ENCODE data around the gene SMG9.

The SMG9 gene

DNA sequence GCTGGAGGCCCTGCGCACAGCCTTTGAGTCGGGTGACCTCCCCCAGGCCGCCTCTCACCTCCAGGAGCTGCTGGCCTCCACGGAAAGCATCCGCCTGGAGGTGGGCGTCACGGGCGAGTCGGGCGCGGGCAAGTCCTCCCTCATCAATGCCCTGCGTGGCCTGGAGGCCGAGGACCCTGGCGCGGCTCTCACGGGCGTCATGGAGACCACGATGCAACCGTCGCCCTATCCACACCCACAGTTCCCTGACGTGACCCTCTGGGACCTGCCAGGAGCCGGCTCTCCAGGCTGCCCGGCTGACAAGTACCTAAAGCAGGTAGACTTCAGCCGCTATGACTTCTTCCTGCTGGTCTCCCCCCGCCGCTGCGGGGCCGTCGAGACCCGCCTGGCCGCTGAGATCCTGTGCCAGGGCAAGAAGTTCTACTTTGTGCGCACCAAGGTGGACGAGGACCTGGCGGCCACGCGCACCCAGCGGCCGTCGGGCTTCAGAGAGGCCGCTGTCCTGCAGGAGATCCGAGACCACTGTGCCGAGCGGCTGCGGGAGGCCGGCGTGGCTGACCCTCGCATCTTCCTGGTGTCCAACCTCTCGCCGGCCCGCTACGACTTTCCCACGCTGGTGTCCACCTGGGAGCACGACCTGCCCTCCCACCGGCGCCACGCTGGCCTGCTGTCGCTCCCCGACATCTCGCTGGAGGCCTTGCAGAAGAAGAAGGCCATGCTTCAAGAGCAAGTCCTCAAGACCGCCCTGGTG lies 36.0 kb downstream of the SMG9 start:
- H3K4me1 Mint-ChIP-seq = peaks cover 1 to 2% of the 10 kb centered on the region in 2 donors

DNA sequence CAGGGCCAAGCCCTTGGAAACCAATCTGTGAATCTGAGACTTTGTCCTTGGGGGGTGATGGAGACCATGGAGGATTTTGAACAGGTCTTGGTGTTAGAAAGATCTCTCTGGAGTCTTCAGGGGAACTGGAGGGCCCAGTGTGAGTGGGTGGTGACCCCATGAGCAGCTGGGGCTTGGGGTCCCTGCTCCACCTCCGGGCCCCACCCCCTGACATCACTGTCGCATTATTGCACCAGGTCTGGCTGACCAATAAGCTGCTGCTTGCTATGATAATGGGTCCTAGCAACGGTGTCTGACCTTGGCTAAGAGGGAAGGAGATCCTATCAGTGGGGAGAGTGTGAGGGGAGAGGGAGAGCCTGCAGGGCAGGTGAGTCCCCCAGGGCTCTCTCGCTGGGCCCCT lies 39.0 kb downstream of the SMG9 start, which contains the start of gene IRGC:
IRGC (plus strand) TSS at position 301 of the 400 bp plus-strand sequence. CDS start 2,483 bp downstream, outside the sequence.
- no peaks in the 10 kb centered on the region for H3K4me1 Mint-ChIP-seq
- peaks cover 25 to 26% of the 10 kb centered on the region in 2 donors for H3K27me3 Mint-ChIP-seq
- ATAC-seq (replicated peaks) (no peak), DNase-seq (no peak)
- H3K36me3 Mint-ChIP-seq = no peaks in the 10 kb centered on the region
- no peak within 1 kb of the TSS for H3K27ac Mint-ChIP-seq
- no peaks in the 10 kb centered on the region for H3K9me3 Mint-ChIP-seq
- H3K4me3 Mint-ChIP-seq = no peak within 1 kb of the TSS

More for the DNA sequence above, 36.0 kb downstream of the SMG9 start:
- Mint-ChIP-seq H3K27ac (no peak overlapping the region), H3K9me3 (no peaks in the 10 kb centered on the region), H3K4me3 (no peak overlapping the region), H3K36me3 (no peaks in the 10 kb centered on the region), H3K27me3 (peaks cover 7 to 14% of the 10 kb centered on the region in 2 donors)
- DNase-seq (no peak), ATAC-seq (replicated peaks) (no peak)

DNA sequence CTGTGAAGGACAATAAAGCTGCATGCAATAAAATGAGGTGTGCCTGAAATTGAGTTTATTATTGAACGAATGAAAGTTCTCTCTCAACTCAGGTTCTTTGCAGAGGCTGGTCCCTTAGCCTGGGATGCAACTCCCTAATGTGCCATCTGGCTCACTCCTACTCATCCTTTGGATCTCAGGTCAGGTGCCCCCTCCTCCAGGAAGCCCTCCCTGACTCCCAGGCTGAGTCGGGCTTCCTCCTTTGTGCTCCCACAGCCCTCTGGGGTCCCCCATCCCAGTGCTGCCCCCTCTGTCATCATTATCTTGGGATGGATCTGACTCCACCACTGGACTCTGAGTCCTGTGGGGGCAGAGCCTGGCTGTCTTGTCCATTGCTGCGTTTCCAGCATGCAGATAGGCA lies 41.6 kb downstream of the SMG9 start:
- no peak overlapping the region for H3K4me3 Mint-ChIP-seq
- peaks cover 2 to 8% of the 10 kb centered on the region in 2 donors for H3K36me3 Mint-ChIP-seq
- DNase-seq = no peak
- peaks cover 6 to 8% of the 10 kb centered on the region in 2 donors for H3K9me3 Mint-ChIP-seq
- no peaks in the 10 kb centered on the region for H3K4me1 Mint-ChIP-seq
- no peak overlapping the region for H3K27ac Mint-ChIP-seq
- H3K27me3 Mint-ChIP-seq = peaks cover 28 to 30% of the 10 kb centered on the region in 2 donors
- no peak for ATAC-seq (replicated peaks)

DNA sequence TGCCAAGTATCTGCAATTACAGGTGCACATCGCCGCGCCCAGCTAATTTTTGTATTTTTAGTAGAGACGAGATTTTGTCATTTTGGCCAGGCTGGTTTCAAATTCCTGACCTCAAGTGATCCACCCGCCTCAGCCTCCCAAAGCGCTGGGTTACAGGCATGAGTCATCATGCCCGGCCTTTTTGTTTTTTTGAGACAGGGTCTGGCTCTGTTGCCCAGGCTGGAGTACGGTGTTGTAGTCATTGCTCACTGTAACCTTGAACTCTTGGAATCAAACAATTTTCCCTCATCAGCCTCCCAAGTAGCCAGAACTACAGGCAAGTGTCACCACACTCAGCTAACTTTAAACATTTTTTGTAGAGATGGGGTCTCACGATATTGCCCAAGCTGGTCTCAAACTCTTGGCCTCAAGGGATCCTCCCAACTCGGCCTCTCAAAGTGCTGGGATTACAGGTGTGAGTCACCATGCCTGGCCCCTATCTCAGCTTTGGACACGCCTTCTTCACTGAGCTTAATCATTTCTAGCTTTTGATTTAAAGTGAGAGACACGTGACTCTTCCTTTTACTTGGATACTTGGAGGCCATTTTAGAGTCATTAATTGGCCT lies 42.9 kb downstream of the SMG9 start:
- Mint-ChIP-seq H3K36me3 (peaks cover 2 to 8% of the 10 kb centered on the region in 2 donors), H3K27me3 (peaks cover 28 to 30% of the 10 kb centered on the region in 2 donors), H3K4me3 (no peak overlapping the region), H3K4me1 (no peaks in the 10 kb centered on the region), H3K9me3 (peaks cover 6 to 8% of the 10 kb centered on the region in 2 donors), H3K27ac (no peak overlapping the region)
- DNase-seq (no peak), ATAC-seq (replicated peaks) (no peak)

DNA sequence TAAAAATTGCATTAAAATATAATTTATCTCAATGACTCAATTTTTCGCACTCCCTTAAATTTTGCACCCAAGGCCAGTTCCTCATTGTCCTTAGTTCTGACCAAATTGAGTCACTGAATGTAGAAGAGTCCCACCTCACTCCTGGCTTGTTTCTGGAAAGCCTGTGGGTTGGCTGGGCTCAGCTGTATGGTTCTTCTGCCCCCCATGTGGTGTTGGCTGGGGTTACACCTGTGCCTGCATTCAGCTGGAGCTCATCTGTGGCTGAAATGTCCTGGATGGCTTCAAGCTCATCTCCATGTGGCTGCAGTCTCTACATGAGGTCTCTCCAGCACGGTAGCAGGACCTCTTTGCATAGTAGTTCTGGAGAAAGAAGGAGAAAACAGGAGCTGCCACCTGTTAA lies 46.0 kb downstream of the SMG9 start:
- Mint-ChIP-seq H3K9me3 (peaks cover 6 to 8% of the 10 kb centered on the region in 2 donors), H3K27ac (no peak overlapping the region), H3K36me3 (peaks cover 2 to 8% of the 10 kb centered on the region in 2 donors), H3K27me3 (peaks cover 20 to 28% of the 10 kb centered on the region in 2 donors), H3K4me1 (no peaks in the 10 kb centered on the region), H3K4me3 (no peak overlapping the region)
- DNase-seq (no peak), ATAC-seq (replicated peaks) (no peak)

DNA sequence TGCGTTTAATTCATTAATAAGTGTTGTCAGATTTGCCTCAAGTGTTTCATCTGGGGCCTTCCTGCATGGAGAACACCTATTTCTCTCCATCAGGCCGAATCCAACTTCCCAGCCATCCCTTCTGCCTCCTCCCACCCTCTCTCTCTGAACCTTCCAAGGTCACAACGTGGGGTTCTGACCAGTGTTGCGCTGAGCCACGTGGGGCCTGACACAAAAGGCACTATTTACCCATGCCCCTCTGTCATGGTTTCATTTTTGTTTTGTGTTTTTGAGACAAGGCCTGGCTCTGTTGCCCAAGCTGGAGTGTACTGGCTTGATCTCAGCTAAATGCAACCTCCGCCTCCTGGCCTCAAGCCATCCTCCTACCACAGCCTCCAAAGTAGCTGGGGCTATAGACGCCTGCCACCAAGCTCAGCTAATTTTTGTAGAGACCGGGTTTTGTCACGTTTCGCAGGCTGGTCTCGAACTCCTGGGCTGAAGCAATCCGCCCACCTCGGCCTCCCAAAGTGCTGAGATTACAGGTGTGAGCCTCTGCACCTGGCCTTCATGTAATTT lies 47.5 kb downstream of the SMG9 start:
- ATAC-seq (replicated peaks) (no peak), DNase-seq (no peak)
- H3K9me3 Mint-ChIP-seq = peaks cover 6 to 8% of the 10 kb centered on the region in 2 donors
- H3K36me3 Mint-ChIP-seq = peaks cover 2 to 8% of the 10 kb centered on the region in 2 donors
- H3K4me3 Mint-ChIP-seq = no peak overlapping the region
- no peak overlapping the region for H3K27ac Mint-ChIP-seq
- H3K27me3 Mint-ChIP-seq = peaks cover 14 to 18% of the 10 kb centered on the region in 2 donors
- peaks cover 0 to 11% of the 10 kb centered on the region in 2 donors for H3K4me1 Mint-ChIP-seq

DNA sequence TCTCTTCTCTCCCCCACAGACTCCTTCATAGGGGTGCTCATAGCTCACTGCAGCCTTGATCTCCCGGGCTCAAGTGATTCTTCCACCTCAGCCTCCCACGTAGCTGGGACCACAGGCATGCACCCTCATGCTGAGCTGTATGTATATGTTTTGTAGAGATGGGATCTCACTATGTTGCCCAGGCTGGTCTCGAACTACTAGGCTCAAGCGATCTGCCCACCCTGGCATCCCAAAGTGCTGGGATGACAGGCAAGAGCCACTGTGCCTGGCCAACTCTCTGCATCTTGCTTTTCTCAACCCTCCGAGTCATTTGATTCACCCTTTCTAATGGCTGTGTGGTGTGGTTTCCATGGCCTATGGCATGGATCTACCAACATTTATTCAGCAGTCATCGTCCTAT lies 49.0 kb downstream of the SMG9 start:
- no peak overlapping the region for H3K4me3 Mint-ChIP-seq
- ATAC-seq (replicated peaks) (no peak), DNase-seq (no peak)
- H3K9me3 Mint-ChIP-seq = peaks cover 8% of the 10 kb centered on the region in 2 donors
- peaks cover 3 to 8% of the 10 kb centered on the region in 2 donors for H3K36me3 Mint-ChIP-seq
- peak overlapping the region; percentile 26 for H3K27ac Mint-ChIP-seq
- peaks cover 9% of the 10 kb centered on the region in 2 donors for H3K27me3 Mint-ChIP-seq
- peaks cover 5 to 21% of the 10 kb centered on the region in 2 donors for H3K4me1 Mint-ChIP-seq

DNA sequence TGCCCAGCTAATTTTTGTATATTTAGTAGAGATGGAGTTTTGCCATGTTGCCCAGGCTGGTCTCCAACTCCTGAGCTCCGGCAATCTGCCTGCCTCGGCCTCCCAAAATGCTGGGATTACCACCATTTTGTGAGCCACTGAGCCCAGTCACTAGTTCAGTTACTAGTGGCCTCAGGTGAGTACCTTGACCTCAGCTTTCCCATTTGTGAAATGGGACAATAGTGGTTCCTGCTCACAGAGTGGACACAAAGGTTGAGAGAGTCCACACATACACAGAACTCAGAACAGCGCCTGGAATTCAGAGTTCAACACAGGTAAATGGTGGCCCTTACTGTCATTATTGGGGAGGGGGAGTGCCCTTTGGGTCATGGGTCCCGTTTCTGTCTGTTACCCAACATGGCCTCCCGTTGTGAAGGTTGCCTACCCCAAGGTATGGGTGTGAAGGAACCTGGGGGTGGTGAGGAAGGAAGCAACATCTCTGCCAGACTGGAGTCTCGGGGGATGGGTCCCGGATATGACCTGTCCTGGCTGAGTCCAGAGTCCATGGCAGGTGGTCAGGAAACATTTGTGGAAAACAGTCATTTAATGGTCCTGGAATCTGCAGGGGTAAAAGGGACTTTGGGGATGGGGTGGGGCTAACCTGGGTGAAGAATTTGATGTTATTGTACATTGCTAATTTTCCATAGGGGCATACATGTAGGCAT lies 50.6 kb downstream of the SMG9 start:
- Mint-ChIP-seq H3K9me3 (peaks cover 6% of the 10 kb centered on the region in 2 donors), H3K36me3 (peaks cover 3 to 6% of the 10 kb centered on the region in 2 donors), H3K4me3 (no peak overlapping the region), H3K27ac (peak overlapping the region; percentile 43), H3K4me1 (peaks cover 16 to 36% of the 10 kb centered on the region in 2 donors), H3K27me3 (peaks cover 13 to 15% of the 10 kb centered on the region in 2 donors)
- no peak for ATAC-seq (replicated peaks)
- no peak for DNase-seq

DNA sequence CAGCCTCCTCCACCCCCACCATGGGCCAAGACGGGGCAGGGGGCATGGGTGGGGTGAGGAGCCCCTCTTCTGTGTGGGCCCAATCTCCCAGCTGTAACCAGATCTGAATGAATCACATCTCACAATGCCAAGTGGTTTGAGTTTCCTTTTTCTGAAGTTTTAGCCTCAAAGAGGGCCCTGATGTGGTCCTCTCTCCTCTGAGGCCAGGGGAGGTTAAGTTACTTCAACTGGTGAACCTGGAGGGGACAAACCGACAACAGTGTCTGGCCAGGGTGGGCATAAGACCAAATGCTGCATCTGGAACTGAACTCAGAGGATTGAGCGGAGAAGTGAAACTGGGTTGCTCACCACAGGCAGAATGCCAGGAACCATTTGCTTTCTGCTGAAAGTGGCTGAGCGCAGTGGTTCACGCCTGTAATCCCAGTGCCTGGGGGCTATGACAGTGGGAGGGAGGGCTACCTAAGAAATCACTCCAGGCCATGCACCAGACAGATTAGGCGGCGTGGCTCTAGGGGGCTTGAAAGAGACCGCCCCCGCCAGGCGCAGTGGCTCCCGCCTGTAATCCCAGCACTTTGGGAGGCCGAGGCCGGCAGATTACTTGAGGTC lies 54.3 kb downstream of the SMG9 start:
- peaks cover 24% of the 10 kb centered on the region in 2 donors for H3K27me3 Mint-ChIP-seq
- H3K27ac Mint-ChIP-seq = peak overlapping the region; percentile 92
- H3K36me3 Mint-ChIP-seq = peaks cover 0 to 1% of the 10 kb centered on the region in 2 donors
- H3K4me3 Mint-ChIP-seq = peak overlapping the region; percentile 60 to 62
- DNase-seq = peak; percentile 49
- ATAC-seq (replicated peaks) = peak; percentile 63 to 67
- peaks cover 0 to 4% of the 10 kb centered on the region in 2 donors for H3K9me3 Mint-ChIP-seq
- peaks cover 16 to 36% of the 10 kb centered on the region in 2 donors for H3K4me1 Mint-ChIP-seq

DNA sequence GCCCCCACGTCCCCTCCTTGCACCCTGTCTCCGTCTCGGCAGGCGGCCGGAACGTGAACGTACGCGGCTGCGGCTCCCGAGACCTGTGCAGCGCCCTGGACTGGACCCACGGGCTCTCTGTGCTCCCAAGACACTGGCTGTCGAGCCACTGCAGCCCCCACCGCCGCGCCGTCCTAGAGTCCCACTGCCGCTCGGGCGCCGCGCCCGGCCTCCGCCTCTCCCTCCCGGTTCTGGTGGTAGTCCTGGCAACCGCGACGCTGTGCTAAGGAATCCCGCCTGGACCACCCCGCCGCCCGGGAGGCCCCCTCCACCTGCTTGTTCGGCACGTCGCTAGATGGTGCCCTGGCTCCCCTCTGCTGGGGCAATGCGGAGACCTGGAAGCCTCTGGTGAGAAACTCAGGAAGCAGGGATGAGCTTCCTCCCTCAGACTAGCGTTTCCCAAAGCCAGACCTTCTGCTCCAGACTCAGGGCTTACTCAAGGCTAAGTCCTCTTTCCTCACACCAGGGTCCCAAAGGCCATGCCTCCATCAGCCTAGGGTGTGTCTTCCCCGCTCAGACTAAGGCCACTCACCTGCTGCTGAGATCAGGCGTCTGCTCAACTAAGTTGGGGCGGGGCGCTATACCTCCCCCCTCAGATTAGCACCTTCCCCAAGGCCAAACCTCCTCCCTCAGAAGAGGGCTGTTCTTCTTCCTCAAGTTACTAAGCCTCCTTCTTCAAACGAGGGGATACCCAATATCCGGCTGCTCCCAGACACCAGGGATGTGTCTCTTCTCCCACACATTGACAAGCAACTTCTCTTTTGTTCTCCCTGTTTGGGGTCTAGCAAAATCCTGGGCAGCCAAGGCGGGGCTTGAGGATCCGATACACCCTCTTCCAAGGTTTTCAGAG lies 55.0 kb downstream of the SMG9 start:
- Mint-ChIP-seq H3K9me3 (peaks cover 0 to 4% of the 10 kb centered on the region in 2 donors), H3K4me3 (peak overlapping the region; percentile 60 to 62), H3K27me3 (peaks cover 24 to 31% of the 10 kb centered on the region in 2 donors), H3K27ac (peak overlapping the region; percentile 92), H3K4me1 (peaks cover 16 to 36% of the 10 kb centered on the region in 2 donors), H3K36me3 (peaks cover 0 to 1% of the 10 kb centered on the region in 2 donors)
- DNase-seq = no peak
- ATAC-seq (replicated peaks) = no peak

DNA sequence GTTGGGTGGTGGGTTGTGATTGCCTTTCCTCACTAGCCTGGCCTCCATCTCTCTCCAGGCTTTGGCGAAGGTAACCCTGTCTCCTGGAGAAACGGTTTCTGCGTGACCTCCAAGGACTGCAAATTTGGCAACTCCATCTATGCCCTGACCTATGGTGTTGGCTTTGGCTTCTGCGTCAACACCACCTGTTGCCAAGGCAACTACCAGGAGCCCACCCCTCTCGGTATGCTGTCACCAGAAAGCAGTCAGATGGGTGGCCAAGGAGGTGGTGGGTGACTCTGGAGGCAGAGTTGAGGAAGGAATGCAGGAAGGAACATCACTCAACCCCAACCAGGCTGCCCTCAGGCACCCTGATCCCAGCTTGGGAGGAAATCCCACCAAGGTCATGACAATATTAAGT lies 57.5 kb downstream of the SMG9 start:
- Mint-ChIP-seq H3K9me3 (peaks cover 4 to 8% of the 10 kb centered on the region in 2 donors), H3K4me1 (peaks cover 16 to 25% of the 10 kb centered on the region in 2 donors), H3K27ac (no peak overlapping the region), H3K4me3 (no peak overlapping the region), H3K27me3 (peaks cover 36 to 47% of the 10 kb centered on the region in 2 donors), H3K36me3 (peaks cover 1% of the 10 kb centered on the region in 2 donors)
- ATAC-seq (replicated peaks) (no peak), DNase-seq (no peak)

DNA sequence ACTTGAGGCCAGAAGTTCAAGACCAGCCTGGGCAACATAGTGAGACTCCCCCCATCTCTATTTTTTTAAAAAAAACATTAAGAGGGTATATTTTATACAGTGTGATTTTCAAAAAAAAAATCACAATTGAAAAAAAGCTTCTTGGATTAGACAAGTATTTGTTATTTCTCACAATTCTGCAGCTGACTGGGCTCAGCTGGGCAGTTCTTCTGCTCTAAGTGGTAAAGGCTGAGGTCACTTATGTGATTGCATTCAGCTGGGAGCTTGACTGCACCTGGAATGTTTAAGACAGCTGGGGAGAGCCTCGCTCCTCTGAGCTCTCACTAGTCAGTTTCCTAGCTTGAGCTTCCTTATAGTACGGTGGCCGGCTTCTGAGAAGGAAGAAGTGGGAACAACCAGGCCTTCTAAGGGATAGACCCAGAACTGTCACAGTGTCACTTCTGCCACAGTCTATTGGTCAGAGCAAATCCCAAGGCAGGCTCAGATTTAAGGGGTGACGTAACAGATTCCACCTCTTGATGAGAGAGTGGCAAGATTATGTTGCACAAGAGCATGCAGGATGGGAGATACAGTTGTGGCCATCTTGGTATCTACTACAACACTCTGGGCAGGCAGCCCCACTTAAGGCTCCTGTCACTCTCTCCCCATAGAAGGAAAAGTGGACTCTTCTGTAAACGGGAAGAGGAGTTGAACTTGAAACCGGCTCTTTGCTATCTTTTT lies 58.6 kb downstream of the SMG9 start:
- Mint-ChIP-seq H3K9me3 (peaks cover 6 to 11% of the 10 kb centered on the region in 2 donors), H3K27me3 (peaks cover 38 to 49% of the 10 kb centered on the region in 2 donors), H3K4me3 (no peak overlapping the region), H3K36me3 (peaks cover 0 to 3% of the 10 kb centered on the region in 2 donors), H3K4me1 (peaks cover 12 to 19% of the 10 kb centered on the region in 2 donors), H3K27ac (no peak overlapping the region)
- ATAC-seq (replicated peaks) (no peak), DNase-seq (no peak)

Data from stimulated activated naive B cell treated with anti-CD40 and anti-IgM and Interleukin-4, amounts not matched to agents 10 μg/mL and 1 μg/mL and 100 μg/mL, for 72 hours (primary cell).